ENCODE data around the gene FRY. TPM values are rescaled to one million over a fixed set of nuclear protein-coding genes. Genes with fewer than 3 reads are reported as not detected.
"Not testable (repeated sequence)": the region's sequence is repeated elsewhere in the genome, so short reads cannot be mapped to it uniquely, and the experiment has no call there.

FRY gene
- total RNA-seq (10 to 100 TPM; 15.8 to 19.2 TPM), polyA plus RNA-seq (1 to 10 TPM; 2.3 to 7.7 TPM)

DNA sequence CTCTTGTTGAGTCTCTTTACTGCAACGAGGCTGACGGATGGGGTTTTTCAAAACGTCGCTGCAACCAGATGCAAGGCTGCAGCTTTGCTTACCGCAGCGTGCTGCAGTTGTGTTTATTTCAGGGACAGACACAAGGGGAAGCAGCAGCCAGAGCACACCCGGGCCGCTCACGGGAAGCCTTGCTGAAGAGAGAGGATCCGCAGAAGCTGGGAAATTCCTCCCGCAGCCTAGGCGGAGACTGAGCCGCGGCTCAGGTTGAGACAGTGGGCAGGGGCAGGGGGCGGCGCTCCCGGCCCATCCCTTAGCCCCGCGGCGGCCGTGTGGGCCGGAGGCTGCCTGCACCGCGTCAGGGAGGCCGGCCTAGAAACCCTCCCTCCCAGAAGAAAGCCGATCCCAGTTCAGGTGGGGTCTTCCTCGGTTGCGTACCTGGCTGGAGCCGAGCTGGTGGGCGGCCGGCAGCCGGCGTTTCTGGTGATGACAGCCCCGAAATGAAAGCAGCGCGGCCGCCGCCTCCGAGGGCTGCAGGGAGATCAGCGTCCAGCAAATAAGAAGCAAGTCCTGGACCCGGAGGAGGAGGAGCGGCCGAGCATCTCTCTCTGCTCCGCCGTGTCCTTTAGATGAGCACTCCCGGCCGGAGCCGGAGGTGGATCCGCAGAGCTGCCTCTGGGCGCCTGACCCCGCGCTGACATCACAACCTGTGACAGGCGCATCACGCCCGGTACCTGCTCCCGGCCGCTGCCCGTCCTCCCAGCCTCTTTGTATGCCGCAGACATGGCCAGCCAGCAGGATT lies at the start of gene FRY:
Gene FRY, plus strand, starts transcription at position 750 of the 790 bp plus-strand sequence. Its CDS starts 22 bp downstream, at position 772.
- Histone ChIP-seq H3K4me3 (ENCODE audit: low read length in 2 of 2) (peak within 1 kb of the TSS; percentile 31 to 57), H3K36me3 (ENCODE audit: insufficient read depth, low read length) (no peaks in the 10 kb centered on the region), H3K4me1 (ENCODE audit: insufficient read depth, low read length) (peaks cover 27% of the 10 kb centered on the region), H3K27ac (ENCODE audit: low read depth, low read length) (peak within 1 kb of the TSS; percentile 57), H3K9me3 (ENCODE audit: control insufficient read depth in 1 of 2, low read length in 2 of 2) (no peaks in the 10 kb centered on the region), H3K27me3 (ENCODE audit: insufficient read depth, low read length) (no peaks in the 10 kb centered on the region)
- Mint-ChIP-seq H3K27me3 (peaks cover 0 to 2% of the 10 kb centered on the region in 2 donors), H3K36me3 (peaks cover 0 to 6% of the 10 kb centered on the region in 2 donors), H3K4me1 (peaks cover 10 to 47% (median 36%) of the 10 kb centered on the region in 4 donors), H3K27ac (peak within 1 kb of the TSS; percentile 27 to 89 (median 85)), H3K4me3 (peak within 1 kb of the TSS; percentile 88 to 94 (median 90)), H3K9me3 (no peaks in the 10 kb centered on the region)
- POLR2A ChIA-PET (ENCODE audit: partially characterized antibody), result interaction anchor here (0.7 to 2.1 kb wide), 5 partner anchors 10 to 283 kb away, joined by 3 to 12 read pairs (median 5); partner anchors contain the start of gene ZAR1L
- CTCF ChIA-PET (ENCODE audit: partially characterized antibody), result interaction anchor here (1.0 to 1.5 kb wide), 4 partner anchors 11 to 133 kb away, joined by 3 to 4 read pairs (median 3); no protein-coding TSS in a partner anchor
- peak; percentile 36 to 67 (median 50) for DNase-seq
- intact Hi-C loops (cut with micrococcal nuclease), result loop anchor here (2.0 to 10.0 kb wide), 2 partner anchors 16 to 114 kb away; no protein-coding TSS in a partner anchor

DNA sequence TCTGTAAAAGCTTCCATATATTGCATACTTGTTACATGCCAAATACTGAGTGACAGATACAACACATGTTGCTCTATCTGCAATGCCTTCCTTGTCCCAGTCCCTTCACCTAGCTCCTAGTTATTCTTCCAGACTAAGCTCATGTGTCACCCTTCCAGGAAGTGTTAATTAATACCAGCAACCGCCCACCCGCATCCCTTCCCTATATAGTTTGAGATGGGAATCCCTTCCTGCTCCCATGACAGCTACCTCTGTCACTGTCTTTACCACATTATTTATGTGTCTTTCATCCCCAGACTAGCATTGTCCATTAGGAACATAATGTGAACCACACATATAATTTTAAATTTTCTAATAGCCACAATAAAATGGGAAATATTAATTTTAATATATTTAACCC lies 49.5 kb upstream of the FRY start:
- no peak overlapping the region for H3K27ac ChIP-seq (ENCODE audit: low read depth, low read length)
- no peaks in the 10 kb centered on the region for H3K27me3 ChIP-seq (ENCODE audit: insufficient read depth, low read length)
- Mint-ChIP-seq H3K4me3 (no peak overlapping the region), H3K4me1 (peaks cover 0 to 1% (median 0%) of the 10 kb centered on the region in 4 donors), H3K9me3 (no peaks in the 10 kb centered on the region), H3K36me3 (no peaks in the 10 kb centered on the region), H3K27ac (peak overlapping the region in 1 of 7 donors; percentile 6), H3K27me3 (peaks cover 0 to 2% of the 10 kb centered on the region in 2 donors)
- DNase-seq, result no peak
- intact Hi-C loops (cut with micrococcal nuclease), result no loop called here
- CTCF ChIA-PET (ENCODE audit: partially characterized antibody), result no interaction called here
- POLR2A ChIA-PET (ENCODE audit: partially characterized antibody), result no interaction called here
- no peaks in the 10 kb centered on the region for H3K4me1 ChIP-seq (ENCODE audit: insufficient read depth, low read length)
- H3K9me3 ChIP-seq (ENCODE audit: control insufficient read depth in 1 of 2, low read length in 2 of 2), result no peaks in the 10 kb centered on the region
- no peak overlapping the region for H3K4me3 ChIP-seq (ENCODE audit: low read length in 2 of 2)
- H3K36me3 ChIP-seq (ENCODE audit: insufficient read depth, low read length), result no peaks in the 10 kb centered on the region

DNA sequence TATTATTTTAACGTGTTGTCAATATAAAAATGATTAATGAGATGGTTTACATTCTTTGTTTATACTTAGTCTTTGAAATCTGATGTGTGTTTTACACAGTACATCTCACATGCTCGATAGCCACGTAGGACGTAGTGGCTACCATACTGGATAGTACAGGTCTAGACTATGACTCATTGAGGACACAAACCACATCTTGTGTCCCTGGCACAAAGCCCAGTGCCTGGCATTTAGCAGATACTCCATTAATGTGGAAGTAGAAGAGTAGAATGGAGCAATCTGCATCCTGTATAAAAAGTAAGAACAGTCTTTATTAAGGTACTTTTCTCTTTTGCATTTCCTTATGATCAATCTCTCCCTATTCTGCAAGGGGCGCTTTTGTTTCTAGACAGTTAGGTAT lies 49.0 kb upstream of the FRY start:
- ChIA-PET POLR2A (ENCODE audit: partially characterized antibody) (no interaction called here), CTCF (ENCODE audit: partially characterized antibody) (no interaction called here)
- Mint-ChIP-seq H3K36me3 (no peaks in the 10 kb centered on the region), H3K4me3 (no peak overlapping the region), H3K4me1 (peaks cover 0 to 5% (median 0%) of the 10 kb centered on the region in 4 donors), H3K27me3 (peaks cover 0 to 2% of the 10 kb centered on the region in 2 donors), H3K9me3 (no peaks in the 10 kb centered on the region), H3K27ac (no peak overlapping the region)
- Histone ChIP-seq H3K4me3 (ENCODE audit: low read length in 2 of 2) (no peak overlapping the region), H3K27ac (ENCODE audit: low read depth, low read length) (no peak overlapping the region), H3K4me1 (ENCODE audit: insufficient read depth, low read length) (no peaks in the 10 kb centered on the region), H3K36me3 (ENCODE audit: insufficient read depth, low read length) (no peaks in the 10 kb centered on the region), H3K9me3 (ENCODE audit: control insufficient read depth in 1 of 2, low read length in 2 of 2) (no peaks in the 10 kb centered on the region), H3K27me3 (ENCODE audit: insufficient read depth, low read length) (no peaks in the 10 kb centered on the region)
- no peak for DNase-seq
- intact Hi-C loops (cut with micrococcal nuclease), result no loop called here

DNA sequence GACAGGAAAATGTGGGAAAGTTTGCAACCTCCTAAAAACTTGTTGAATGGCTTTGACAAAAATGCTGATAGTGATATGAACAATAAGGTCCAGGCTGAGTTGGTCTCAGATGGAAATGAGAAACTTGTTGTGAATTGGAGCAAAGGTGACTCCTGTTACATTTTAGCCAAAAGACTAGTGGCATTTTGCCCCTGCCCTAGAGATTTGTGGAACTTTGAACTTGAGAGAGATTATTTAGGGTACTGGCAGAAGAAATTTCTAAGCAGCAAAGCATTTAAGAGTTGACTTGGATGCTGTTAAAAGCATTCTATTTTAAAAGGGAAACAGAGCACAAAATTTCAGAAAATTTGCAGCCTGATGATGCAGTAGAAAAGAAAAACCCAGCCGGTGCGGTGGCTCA lies 47.9 kb upstream of the FRY start:
- DNase-seq; POLR2A ChIA-PET (ENCODE audit: partially characterized antibody); H3K4me3 ChIP-seq (ENCODE audit: low read length in 2 of 2); H3K9me3 Mint-ChIP-seq; H3K9me3 ChIP-seq (ENCODE audit: control insufficient read depth in 1 of 2, low read length in 2 of 2); CTCF ChIA-PET (ENCODE audit: partially characterized antibody); H3K27ac Mint-ChIP-seq; H3K27me3 ChIP-seq (ENCODE audit: insufficient read depth, low read length); H3K36me3 ChIP-seq (ENCODE audit: insufficient read depth, low read length); H3K27ac ChIP-seq (ENCODE audit: low read depth, low read length); H3K36me3 Mint-ChIP-seq; H3K4me3 Mint-ChIP-seq; intact Hi-C loops (cut with micrococcal nuclease); H3K4me1 ChIP-seq (ENCODE audit: insufficient read depth, low read length); H3K27me3 Mint-ChIP-seq; H3K4me1 Mint-ChIP-seq: not testable (repeated sequence)

DNA sequence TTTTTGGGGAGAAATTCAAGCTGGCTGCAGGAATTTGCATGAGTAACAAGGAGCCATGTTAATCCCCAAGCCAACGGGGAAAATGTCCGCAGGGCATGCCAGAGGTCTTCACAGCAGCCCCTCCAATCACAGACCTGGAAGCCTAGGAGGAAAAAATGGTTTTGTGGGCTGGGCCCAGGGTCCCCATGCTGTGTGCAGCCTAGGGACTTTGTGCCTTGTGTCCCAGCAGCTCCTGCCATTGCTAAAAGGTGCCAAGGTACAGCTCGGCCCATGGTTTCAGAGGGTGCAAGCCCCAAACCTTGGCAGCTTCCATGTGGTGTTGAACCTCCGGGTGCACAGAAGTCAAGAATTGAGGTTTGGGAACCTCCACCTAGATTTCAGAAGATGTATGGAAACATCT lies 47.2 kb upstream of the FRY start:
- H3K4me1 ChIP-seq (ENCODE audit: insufficient read depth, low read length); H3K27me3 ChIP-seq (ENCODE audit: insufficient read depth, low read length); H3K9me3 Mint-ChIP-seq; H3K36me3 ChIP-seq (ENCODE audit: insufficient read depth, low read length); H3K4me1 Mint-ChIP-seq; H3K27ac ChIP-seq (ENCODE audit: low read depth, low read length); DNase-seq; H3K27me3 Mint-ChIP-seq; CTCF ChIA-PET (ENCODE audit: partially characterized antibody); H3K4me3 Mint-ChIP-seq; intact Hi-C loops (cut with micrococcal nuclease); H3K27ac Mint-ChIP-seq; H3K36me3 Mint-ChIP-seq; H3K4me3 ChIP-seq (ENCODE audit: low read length in 2 of 2); POLR2A ChIA-PET (ENCODE audit: partially characterized antibody); H3K9me3 ChIP-seq (ENCODE audit: control insufficient read depth in 1 of 2, low read length in 2 of 2): not testable (repeated sequence)

DNA sequence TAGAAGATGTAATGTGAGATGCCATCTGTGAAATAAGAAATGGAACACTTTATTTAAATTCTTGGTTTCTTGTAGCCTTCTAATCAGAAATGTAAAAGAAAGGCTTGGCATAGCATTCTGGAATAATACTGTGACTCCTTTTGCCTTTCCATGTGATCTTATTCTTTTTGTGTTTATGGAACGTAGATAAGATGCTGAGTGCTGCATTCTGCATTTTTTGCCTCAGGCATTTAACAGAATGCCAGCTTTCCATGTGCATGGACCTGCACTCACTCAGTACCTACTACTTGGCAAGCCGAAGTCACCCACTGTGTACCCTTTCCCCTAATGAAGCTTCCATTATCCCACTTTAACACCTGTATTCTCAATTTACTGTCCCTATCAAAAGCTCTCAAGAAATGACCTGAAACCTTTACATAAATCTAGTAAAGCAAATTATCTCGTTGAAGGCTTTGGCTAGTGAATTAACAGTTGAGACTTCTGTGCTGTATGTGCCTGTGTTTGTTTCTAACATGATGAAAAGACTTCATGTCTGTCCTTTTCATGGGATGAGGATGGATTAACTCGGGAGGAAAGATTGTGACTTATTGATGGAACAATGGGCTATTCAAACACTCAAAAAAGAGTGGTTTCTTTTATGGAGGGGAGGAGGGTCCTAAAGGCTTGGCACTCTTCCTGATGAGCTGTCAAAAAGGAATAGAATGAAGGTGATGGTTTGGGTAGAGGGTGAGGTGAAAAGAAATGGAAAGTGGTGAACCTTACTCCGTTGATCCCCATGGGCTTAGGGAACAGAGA lies 44.7 kb upstream of the FRY start:
- Histone ChIP-seq H3K27me3 (ENCODE audit: insufficient read depth, low read length) (no peaks in the 10 kb centered on the region), H3K4me3 (ENCODE audit: low read length in 2 of 2) (no peak overlapping the region), H3K27ac (ENCODE audit: low read depth, low read length) (no peak overlapping the region), H3K4me1 (ENCODE audit: insufficient read depth, low read length) (no peaks in the 10 kb centered on the region), H3K9me3 (ENCODE audit: control insufficient read depth in 1 of 2, low read length in 2 of 2) (no peaks in the 10 kb centered on the region), H3K36me3 (ENCODE audit: insufficient read depth, low read length) (no peaks in the 10 kb centered on the region)
- CTCF ChIA-PET (ENCODE audit: partially characterized antibody), result interaction anchor here (1.0 to 3.4 kb wide), 3 partner anchors 39 to 300 kb away, joined by 3 to 11 read pairs (median 3); no protein-coding TSS in a partner anchor
- intact Hi-C loops (cut with micrococcal nuclease), result no loop called here
- Mint-ChIP-seq H3K36me3 (peaks cover 3 to 8% of the 10 kb centered on the region in 2 donors), H3K27me3 (peaks cover 0 to 2% of the 10 kb centered on the region in 2 donors), H3K9me3 (peaks cover 0 to 3% (median 0%) of the 10 kb centered on the region in 8 donors), H3K4me1 (peaks cover 0 to 6% (median under 1%) of the 10 kb centered on the region in 4 donors), H3K4me3 (no peak overlapping the region), H3K27ac (peak overlapping the region in 1 of 7 donors; percentile 1)
- DNase-seq, result no peak
- POLR2A ChIA-PET (ENCODE audit: partially characterized antibody), result no interaction called here

Data from CD4-positive, alpha-beta memory T cell (primary cell).